Panc1 (cell line): Measurements from ENCODE around the gene CCR9. TPM values are rescaled to one million over a fixed set of nuclear protein-coding genes. Genes with fewer than 3 reads are reported as not detected.

Source experiments
- ATAC-seq: fragments of 200-7000 bp; cut with Tn5 transposase; 2 replicates; pipeline ENCODE4 v1.9.1; 2020; ENCODE audit warnings: mild to moderate bottlenecking, moderate library complexity
- BruUV-seq: library from RNA; stranded (reverse); fragments of 400-500 nt; replicated peaks from 2 replicates; lab custom pipeline; 2021; lab: Mats Ljungman, UMichigan
- CTCF ChIA-PET: fragments of 300-600 bp; sonication (Branson Sonifier 250); formaldehyde crosslinking; loops from one replicate; lab custom pipeline; 2022; ENCODE audit warnings: antibody characterized with exemption; lab: Charles Lee
- POLR2A ChIA-PET: fragments of 300-600 bp; sonication (Branson Sonifier 250); formaldehyde crosslinking; loops from one replicate; lab custom pipeline; 2022; ENCODE audit warnings: antibody characterized with exemption; lab: Charles Lee
- DNase-seq: peaks from one replicate; pipeline ENCODE4 v3.0.0-alpha.2; 2010; ENCODE audit warnings: low read depth, low spot score
- H3K27ac ChIP-seq: 2 replicates; pipeline ENCODE4 v1.5.1; 2011; ENCODE audit warnings: mild to moderate bottlenecking, low read length, inconsistent platforms
- H3K27me3 ChIP-seq: fragments of 200-500 bp; sonication (Bioruptor generic); 2 replicates; pipeline ENCODE4 v1.6.0; 2014; ENCODE audit warnings: low read length, inconsistent platforms; ENCODE audit not compliant: control insufficient read depth, insufficient read depth
- H3K36me3 ChIP-seq: fragments of 200-500 bp; sonication (Bioruptor generic); 2 replicates; pipeline ENCODE4 v1.5.1; 2014; ENCODE audit warnings: inconsistent platforms, mild to moderate bottlenecking, low read length, moderate library complexity; ENCODE audit not compliant: control insufficient read depth, insufficient read depth
- H3K4me1 ChIP-seq: 2 replicates; pipeline ENCODE4 v1.5.1; 2011; ENCODE audit warnings: inconsistent platforms, mild to moderate bottlenecking, low read length, moderate library complexity; ENCODE audit not compliant: control insufficient read depth, insufficient read depth
- H3K4me3 ChIP-seq, 2 experiments: 2 replicates each; pipeline ENCODE4 v1.5.1; 2011 to 2012; ENCODE audit warnings: low read depth in 2 of 2, low read length in 2 of 2, mild to moderate bottlenecking in 2 of 2, inconsistent platforms in 1 of 2, moderate library complexity in 1 of 2
- H3K9me3 ChIP-seq: fragments of 200-500 bp; sonication (Bioruptor generic); 2 replicates; pipeline ENCODE4 v1.5.1; 2014; ENCODE audit warnings: low read depth, mild to moderate bottlenecking, inconsistent platforms, low read length, moderate library complexity; ENCODE audit not compliant: control insufficient read depth, insufficient read depth
- POLR2AphosphoS5 ChIP-seq: IDR thresholded peaks from 2 replicates; pipeline ENCODE4 v1.6.1; 2012; ENCODE audit warnings: mild to moderate bottlenecking, low read depth, low read length, moderate library complexity
- SIN3A ChIP-seq: IDR thresholded peaks from 2 replicates; pipeline ENCODE4 v1.6.1; 2012; ENCODE audit warnings: low read depth, mild to moderate bottlenecking, low read length, moderate library complexity, borderline replicate concordance; ENCODE audit not compliant: insufficient read depth
- TCF7L2 ChIP-seq: IDR thresholded peaks from 2 replicates; pipeline ENCODE4 v1.6.1; 2011; ENCODE audit warnings: mild to moderate bottlenecking, low read depth, low read length, inconsistent platforms
- in situ Hi-C: cut with HindIII; loops from 2 replicates; pipeline ENCODE4 v1.10.0; 2016; ENCODE audit warnings: low sequenced_read_pairs, low pct_unique_long_range_greater_than_20kb
- intact Hi-C: fragments of 100-400 bp; cut with micrococcal nuclease; formaldehyde crosslinking; loops from one replicate; pipeline ENCODE4 v1.10.0; 2022; ENCODE audit not compliant: unreplicated experiment
- total RNA-seq: library from RNA; stranded (reverse); gene quantifications from one replicate; pipeline ENCODE4 v1.2.1, GENCODE V29; 2021; ENCODE audit not compliant: unreplicated experiment
- TF ChIP-seq, protein P1 (sequence below): fragments of 450-650 bp; IDR thresholded peaks from 2 replicates; pipeline ENCODE4 v1.5.1; 2017; ENCODE audit warnings: mild to moderate bottlenecking
- TF ChIP-seq, protein P2 (sequence below), 2 experiments: IDR thresholded peaks; 2 replicates each; pipeline ENCODE4 v1.6.1; 2011 to 2012; ENCODE audit warnings: low read depth in 2 of 2, control low read depth in 1 of 2, low read length in 1 of 2, mild to moderate bottlenecking in 1 of 2, moderate library complexity in 1 of 2; ENCODE audit not compliant: insufficient read depth in 1 of 2

CCR9 gene
- total RNA-seq, 1 experiment from 2014 or later: not detected

DNA sequence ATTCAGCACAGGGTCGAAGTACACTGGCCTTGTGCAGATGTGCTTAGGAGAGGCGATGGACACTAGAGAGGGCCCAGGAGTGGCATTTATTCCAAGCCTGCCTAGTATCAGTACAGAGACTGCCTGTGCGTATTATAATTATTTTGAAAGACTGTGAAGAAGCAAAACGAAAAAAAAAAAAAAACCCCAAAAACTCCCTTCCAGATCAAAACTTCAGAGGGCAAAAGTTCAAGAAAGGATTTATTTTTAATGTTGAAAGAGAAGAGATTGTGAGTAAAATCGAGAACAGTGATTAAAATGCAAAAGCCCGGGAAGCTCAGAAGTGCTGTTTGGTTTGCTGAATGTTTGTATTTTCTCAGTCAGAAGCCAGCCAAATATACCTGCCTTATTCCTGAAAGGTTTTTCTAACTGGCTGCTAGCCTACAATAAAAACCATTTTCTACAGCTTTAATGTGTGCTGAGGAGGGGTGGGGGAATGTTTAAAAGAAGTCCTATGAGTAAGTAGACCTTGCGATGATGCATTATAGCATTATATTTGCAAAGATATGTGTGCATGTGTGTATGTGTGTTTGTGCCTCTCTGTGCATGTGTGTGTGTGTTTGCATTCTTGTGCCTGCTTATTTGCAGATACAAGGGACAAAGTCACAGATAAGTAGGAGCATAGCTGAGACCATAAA lies 25.2 kb upstream of the CCR9 start:
- H3K4me1 ChIP-seq: no peaks in the 10 kb centered on the region
- POLR2A ChIA-PET: no interaction called here
- no peak for DNase-seq
- no TSS peak for BruUV-seq
- no peak overlapping the region for H3K27ac ChIP-seq
- H3K9me3 ChIP-seq: no peaks in the 10 kb centered on the region
- no peak for ATAC-seq
- intact Hi-C loops (no loop called here), in situ Hi-C loops (no loop called here)
- H3K36me3 ChIP-seq: no peaks in the 10 kb centered on the region
- no peak overlapping the region for H3K4me3 ChIP-seq
- CTCF ChIA-PET: no interaction called here
- TF ChIP-seq, protein P1, sequence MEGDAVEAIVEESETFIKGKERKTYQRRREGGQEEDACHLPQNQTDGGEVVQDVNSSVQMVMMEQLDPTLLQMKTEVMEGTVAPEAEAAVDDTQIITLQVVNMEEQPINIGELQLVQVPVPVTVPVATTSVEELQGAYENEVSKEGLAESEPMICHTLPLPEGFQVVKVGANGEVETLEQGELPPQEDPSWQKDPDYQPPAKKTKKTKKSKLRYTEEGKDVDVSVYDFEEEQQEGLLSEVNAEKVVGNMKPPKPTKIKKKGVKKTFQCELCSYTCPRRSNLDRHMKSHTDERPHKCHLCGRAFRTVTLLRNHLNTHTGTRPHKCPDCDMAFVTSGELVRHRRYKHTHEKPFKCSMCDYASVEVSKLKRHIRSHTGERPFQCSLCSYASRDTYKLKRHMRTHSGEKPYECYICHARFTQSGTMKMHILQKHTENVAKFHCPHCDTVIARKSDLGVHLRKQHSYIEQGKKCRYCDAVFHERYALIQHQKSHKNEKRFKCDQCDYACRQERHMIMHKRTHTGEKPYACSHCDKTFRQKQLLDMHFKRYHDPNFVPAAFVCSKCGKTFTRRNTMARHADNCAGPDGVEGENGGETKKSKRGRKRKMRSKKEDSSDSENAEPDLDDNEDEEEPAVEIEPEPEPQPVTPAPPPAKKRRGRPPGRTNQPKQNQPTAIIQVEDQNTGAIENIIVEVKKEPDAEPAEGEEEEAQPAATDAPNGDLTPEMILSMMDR: no peak
- no peak for TF ChIP-seq SIN3A
- TF ChIP-seq POLR2AphosphoS5: no peak
- no peak for TF ChIP-seq TCF7L2
- TF ChIP-seq, protein P2, sequence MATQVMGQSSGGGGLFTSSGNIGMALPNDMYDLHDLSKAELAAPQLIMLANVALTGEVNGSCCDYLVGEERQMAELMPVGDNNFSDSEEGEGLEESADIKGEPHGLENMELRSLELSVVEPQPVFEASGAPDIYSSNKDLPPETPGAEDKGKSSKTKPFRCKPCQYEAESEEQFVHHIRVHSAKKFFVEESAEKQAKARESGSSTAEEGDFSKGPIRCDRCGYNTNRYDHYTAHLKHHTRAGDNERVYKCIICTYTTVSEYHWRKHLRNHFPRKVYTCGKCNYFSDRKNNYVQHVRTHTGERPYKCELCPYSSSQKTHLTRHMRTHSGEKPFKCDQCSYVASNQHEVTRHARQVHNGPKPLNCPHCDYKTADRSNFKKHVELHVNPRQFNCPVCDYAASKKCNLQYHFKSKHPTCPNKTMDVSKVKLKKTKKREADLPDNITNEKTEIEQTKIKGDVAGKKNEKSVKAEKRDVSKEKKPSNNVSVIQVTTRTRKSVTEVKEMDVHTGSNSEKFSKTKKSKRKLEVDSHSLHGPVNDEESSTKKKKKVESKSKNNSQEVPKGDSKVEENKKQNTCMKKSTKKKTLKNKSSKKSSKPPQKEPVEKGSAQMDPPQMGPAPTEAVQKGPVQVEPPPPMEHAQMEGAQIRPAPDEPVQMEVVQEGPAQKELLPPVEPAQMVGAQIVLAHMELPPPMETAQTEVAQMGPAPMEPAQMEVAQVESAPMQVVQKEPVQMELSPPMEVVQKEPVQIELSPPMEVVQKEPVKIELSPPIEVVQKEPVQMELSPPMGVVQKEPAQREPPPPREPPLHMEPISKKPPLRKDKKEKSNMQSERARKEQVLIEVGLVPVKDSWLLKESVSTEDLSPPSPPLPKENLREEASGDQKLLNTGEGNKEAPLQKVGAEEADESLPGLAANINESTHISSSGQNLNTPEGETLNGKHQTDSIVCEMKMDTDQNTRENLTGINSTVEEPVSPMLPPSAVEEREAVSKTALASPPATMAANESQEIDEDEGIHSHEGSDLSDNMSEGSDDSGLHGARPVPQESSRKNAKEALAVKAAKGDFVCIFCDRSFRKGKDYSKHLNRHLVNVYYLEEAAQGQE (IDR thresholded peaks at IDR 0.05; ENCODE audit: insufficient read depth in 1 of 2, low read depth in 2 of 2, low read length in 1 of 2): no peak
- no peaks in the 10 kb centered on the region; the same call in 1 of the 2 replicates for H3K27me3 ChIP-seq

DNA sequence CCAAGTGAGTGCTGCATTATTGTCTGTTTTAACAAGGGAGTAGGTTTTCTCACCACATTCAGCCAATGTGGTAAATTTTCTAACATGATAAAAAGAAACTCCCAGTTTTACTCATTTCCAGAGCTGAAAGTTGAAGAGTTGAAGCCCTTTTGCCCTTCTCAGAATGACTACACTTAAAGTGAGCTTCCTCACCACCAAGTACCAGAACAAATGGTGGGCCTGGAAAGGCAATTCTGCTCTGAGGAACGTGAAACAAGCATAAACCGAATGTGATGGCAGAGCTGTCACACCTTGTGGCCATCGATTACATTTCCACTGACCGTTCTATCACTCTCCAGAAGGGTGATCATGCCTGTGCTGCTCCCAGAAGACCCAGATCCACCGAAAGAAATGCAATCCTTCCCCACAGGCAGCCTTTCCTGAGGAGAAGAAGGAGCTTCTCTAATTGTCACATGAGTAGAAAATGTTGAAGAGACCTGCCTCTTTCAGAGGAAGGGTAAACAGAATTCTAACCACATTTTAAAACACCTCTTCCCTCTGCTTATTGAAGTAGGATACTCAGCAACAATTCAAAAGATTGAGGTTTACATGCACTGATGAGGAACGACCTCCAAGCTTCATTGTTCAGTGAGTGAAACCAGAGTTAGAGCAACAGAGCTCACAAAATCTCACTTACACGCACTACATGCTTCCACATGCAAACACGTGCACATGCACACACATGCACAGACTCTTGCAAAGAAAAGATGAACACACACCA lies 21.4 kb upstream of the CCR9 start:
- in situ Hi-C loops (no loop called here), intact Hi-C loops (no loop called here)
- TF ChIP-seq, protein P2 (IDR thresholded peaks at IDR 0.05; ENCODE audit: insufficient read depth in 1 of 2, low read depth in 2 of 2, low read length in 1 of 2): no peak
- TF ChIP-seq, protein P1: no peak
- no peak for TF ChIP-seq POLR2AphosphoS5
- TF ChIP-seq SIN3A: no peak
- TF ChIP-seq TCF7L2: no peak
- H3K27me3 ChIP-seq: no peaks in the 10 kb centered on the region; the same call in 1 of the 2 replicates
- no peak overlapping the region for H3K4me3 ChIP-seq
- no TSS peak for BruUV-seq
- ATAC-seq: no peak
- ChIA-PET POLR2A (no interaction called here), CTCF (no interaction called here)
- H3K9me3 ChIP-seq: no peaks in the 10 kb centered on the region
- no peaks in the 10 kb centered on the region for H3K36me3 ChIP-seq
- no peak overlapping the region for H3K27ac ChIP-seq
- no peak for DNase-seq
- H3K4me1 ChIP-seq: no peaks in the 10 kb centered on the region
